Right lobe of liver (tissue), 6 donors: ENCODE data around the gene SOX8. TPM values are rescaled to one million over a fixed set of nuclear protein-coding genes. Genes with fewer than 3 reads are reported as not detected.
A peak's percentile ranks its signal among the peaks of the same experiment; 100 is the strongest.
"Not testable (repeated sequence)": the region's sequence is repeated elsewhere in the genome, so short reads cannot be mapped to it uniquely, and the experiment has no call there.

Experiments
- ATAC-seq, 4 donors: fragments of 200-7000 bp; cut with Tn5 transposase; one replicate each; pipeline ENCODE4 v1.9.1; 2020; ENCODE audit warnings: mild to moderate bottlenecking in 4 of 4, moderate library complexity in 4 of 4
- DNase-seq, 3 donors: peaks; one replicate each; pipeline ENCODE4 v3.0.0-alpha.2; 2020
- H3K27ac ChIP-seq, 3 donors: fragments of 200-600 bp; one replicate each; pipeline ENCODE4 v1.8.0; 2022
- H3K27me3 ChIP-seq, 2 donors: fragments of 200-600 bp; one replicate each; pipeline ENCODE4 v1.8.0; 2022
- H3K36me3 ChIP-seq, 4 donors: fragments of 200-600 bp; sonication (generic) in 1 of 4; one replicate each; pipeline versions ENCODE4 v1.5.1 to v1.8.0; 2017 to 2022; ENCODE audit warnings: control low read depth in 1 of 4
- H3K4me1 ChIP-seq, 4 donors: fragments of 200-600 bp; sonication (generic) in 1 of 4; one replicate each; pipeline versions ENCODE4 v1.5.1 to v1.8.0; 2017 to 2022; ENCODE audit warnings: control low read depth in 1 of 4
- H3K4me3 ChIP-seq, 3 donors: fragments of 200-600 bp; one replicate each; pipeline ENCODE4 v1.8.0; 2022
- H3K9me3 ChIP-seq, 4 donors: fragments of 200-600 bp; sonication (generic) in 1 of 4; one replicate each; pipeline versions ENCODE4 v1.5.1 to v1.8.0; 2017 to 2022; ENCODE audit warnings: control low read depth in 1 of 4
- CTCF ChIP-seq, 4 donors: fragments of 200-600 bp in 3 of 4; fragments of 450-650 bp in 1 of 4; IDR thresholded peaks; one replicate each; pipeline versions ENCODE4 v1.5.1 to v1.8.0; 2016 to 2022; ENCODE audit warnings: antibody characterized with exemption in 4 of 4, mild to moderate bottlenecking in 2 of 4
- POLR2A ChIP-seq: fragments of 450-650 bp; IDR thresholded peaks from one replicate; pipeline ENCODE4 v1.6.1; 2017; ENCODE audit warnings: antibody characterized with exemption, mild to moderate bottlenecking
- WGBS: methylation state at CpG from one replicate; pipeline ENCODE4 v1.1.6; 2018; ENCODE audit warnings: low coverage, low lambda C conversion rate; ENCODE audit not compliant: insufficient coverage; ENCODE audit errors: missing lambda C conversion rate; 5-methylcytosine and 5-hydroxymethylcytosine counted together
- intact Hi-C, 2 donors: fragments of 100-400 bp; cut with DNase I; formaldehyde crosslinking; loops; one replicate each; pipeline versions ENCODE4 v1.11.2 to v1.14.1; 2022
- total RNA-seq, 6 experiments: library from RNA; depleted of rRNA in 2 of 6; stranded (reverse); fragments of >200 nt in 2 of 6; fragmentation: NEBNext Ultra II Directional in 3 of 6; extraction: Animal tissue kit (Norgen Biotek cat#: 25700) in 3 of 6; gene quantifications; one replicate each; pipeline versions ENCODE4 v1.1.0 to v1.2.4, GENCODE V29; 2016 to 2023
- donor health status: DM: no; HTN: yes; CAD: no.
- donor health status: DM: no; HTN: no; CAD: no.
- donor health status: DM: no; HTN: no; CAD: no.
- donor health status: DM: no; HTN: yes; CAD: no.
- donor health status: DM: no; HTN: yes; CAD: no.

SOX8 gene
- total RNA-seq, 6 experiments from 2014 or later: 0.07 to 0.13 (median 0.09) TPM; not detected in 3

DNA sequence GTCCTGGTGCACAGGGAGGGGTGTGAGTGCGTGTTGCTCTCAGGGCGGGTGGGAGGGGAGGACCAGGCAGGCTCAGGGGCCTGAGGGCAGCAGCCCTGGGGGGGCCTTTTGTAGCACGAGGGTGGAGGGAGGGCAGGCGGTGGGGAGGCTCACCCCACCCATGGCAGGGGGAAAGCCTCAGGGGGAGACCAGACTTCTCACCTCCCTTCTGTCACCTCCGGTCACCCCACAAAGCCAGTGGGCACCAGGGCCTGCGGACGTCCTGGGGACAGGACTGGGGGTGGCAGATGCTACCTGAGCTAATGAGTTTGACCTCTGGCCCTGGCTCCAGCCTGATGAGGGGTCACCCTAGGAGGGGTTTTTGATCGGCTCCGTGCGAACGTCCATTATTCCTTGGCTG is 39.0 kb downstream of the SOX8 start:
- Histone ChIP-seq H3K9me3 (no peaks in the 10 kb centered on the region), H3K4me3 (no peak overlapping the region), H3K27me3 (no peaks in the 10 kb centered on the region), H3K4me1 (no peaks in the 10 kb centered on the region), H3K36me3 (no peaks in the 10 kb centered on the region), H3K27ac (no peak overlapping the region)
- DNase-seq (no peak), ATAC-seq (no peak)
- no peak for TF ChIP-seq POLR2A
- TF ChIP-seq CTCF (IDR thresholded peaks at IDR 0.05): no peak
- intact Hi-C loops: no loop called here
- 80% methylated on average over 1 of the region's 11 CpGs for WGBS

DNA sequence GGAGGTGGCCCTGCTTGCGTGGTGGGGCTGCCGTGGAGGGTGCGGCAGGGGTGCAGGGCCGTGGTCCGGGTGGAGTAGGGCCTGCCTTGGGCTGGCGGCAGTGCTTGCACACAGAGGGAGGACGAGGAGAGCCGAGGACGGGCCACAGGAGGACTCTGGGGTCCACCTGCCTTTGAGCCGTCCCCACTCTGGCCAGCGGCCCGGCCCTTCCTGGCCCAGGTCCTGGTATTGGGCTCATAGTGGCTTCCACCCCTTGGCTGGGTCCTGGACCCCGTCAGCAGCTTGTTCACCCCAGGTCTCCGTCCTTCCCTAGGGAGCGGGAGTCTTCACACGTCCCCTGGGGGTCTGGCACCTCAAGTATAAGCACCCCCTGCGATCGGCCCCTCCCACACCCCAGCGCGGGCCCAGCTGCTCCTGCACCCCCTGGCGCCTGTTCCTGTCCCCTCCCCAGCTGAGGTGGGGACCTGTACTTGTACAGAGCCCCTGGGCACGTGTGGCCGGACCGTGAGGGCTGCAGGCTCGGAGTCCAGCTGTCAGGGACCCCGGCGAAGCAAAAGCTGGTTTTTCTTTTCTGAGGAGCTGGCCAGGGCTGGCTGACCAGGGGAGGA is 40.1 kb downstream of the SOX8 start:
- no peak overlapping the region for H3K27ac ChIP-seq
- no peak overlapping the region for H3K4me3 ChIP-seq
- no CpG with 5 or more reads among the region's 27 CpGs for WGBS
- H3K36me3 ChIP-seq: no peaks in the 10 kb centered on the region
- H3K4me1 ChIP-seq: no peaks in the 10 kb centered on the region
- no peaks in the 10 kb centered on the region for H3K27me3 ChIP-seq
- intact Hi-C loops: no loop called here
- TF ChIP-seq CTCF (IDR thresholded peaks at IDR 0.05) (no peak), POLR2A (no peak)
- DNase-seq (no peak), ATAC-seq (no peak)
- H3K9me3 ChIP-seq: no peaks in the 10 kb centered on the region

DNA sequence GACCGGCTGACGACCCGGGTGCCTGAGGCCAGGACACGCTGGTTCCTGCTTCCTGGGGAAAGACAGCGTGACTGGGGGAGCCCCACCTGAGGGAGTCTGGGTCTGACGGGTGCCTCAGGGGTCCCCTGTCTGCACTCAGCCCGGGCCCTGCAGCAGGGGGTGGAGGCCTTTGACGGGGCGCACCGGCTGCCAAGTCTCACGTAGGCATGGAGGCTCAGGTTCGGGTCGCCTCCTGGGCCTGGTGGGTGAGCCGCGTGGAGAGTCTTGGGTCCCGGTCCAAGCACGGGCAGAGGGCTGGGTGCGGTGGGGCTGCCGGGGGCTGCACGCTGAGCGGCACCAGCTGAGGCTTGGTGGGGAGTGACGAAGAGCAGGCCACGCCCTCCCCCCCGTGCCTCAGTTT is 40.9 kb downstream of the SOX8 start:
- Histone ChIP-seq H3K36me3 (no peaks in the 10 kb centered on the region), H3K27ac (no peak overlapping the region), H3K4me1 (no peaks in the 10 kb centered on the region), H3K27me3 (no peaks in the 10 kb centered on the region), H3K4me3 (no peak overlapping the region), H3K9me3 (no peaks in the 10 kb centered on the region)
- intact Hi-C loops: no loop called here
- ATAC-seq (no peak), DNase-seq (no peak)
- TF ChIP-seq POLR2A (no peak), CTCF (IDR thresholded peaks at IDR 0.05) (no peak)
- WGBS: 30% methylated on average over 5 of the region's 24 CpGs

GRCh38 chr16:1024138-1024537 is 42.6 kb downstream of the SOX8 start:
- H3K4me1 ChIP-seq: no peaks in the 10 kb centered on the region
- H3K27ac ChIP-seq: no peak overlapping the region
- H3K36me3 ChIP-seq: no peaks in the 10 kb centered on the region
- intact Hi-C loops: no loop called here
- no peak for TF ChIP-seq POLR2A
- TF ChIP-seq CTCF (IDR thresholded peaks at IDR 0.05): no peak
- H3K27me3 ChIP-seq: no peaks in the 10 kb centered on the region
- DNase-seq: no peak
- no peaks in the 10 kb centered on the region for H3K9me3 ChIP-seq
- no peak for ATAC-seq
- WGBS: 71% methylated on average over 6 of the region's 20 CpGs
- no peak overlapping the region for H3K4me3 ChIP-seq

DNA sequence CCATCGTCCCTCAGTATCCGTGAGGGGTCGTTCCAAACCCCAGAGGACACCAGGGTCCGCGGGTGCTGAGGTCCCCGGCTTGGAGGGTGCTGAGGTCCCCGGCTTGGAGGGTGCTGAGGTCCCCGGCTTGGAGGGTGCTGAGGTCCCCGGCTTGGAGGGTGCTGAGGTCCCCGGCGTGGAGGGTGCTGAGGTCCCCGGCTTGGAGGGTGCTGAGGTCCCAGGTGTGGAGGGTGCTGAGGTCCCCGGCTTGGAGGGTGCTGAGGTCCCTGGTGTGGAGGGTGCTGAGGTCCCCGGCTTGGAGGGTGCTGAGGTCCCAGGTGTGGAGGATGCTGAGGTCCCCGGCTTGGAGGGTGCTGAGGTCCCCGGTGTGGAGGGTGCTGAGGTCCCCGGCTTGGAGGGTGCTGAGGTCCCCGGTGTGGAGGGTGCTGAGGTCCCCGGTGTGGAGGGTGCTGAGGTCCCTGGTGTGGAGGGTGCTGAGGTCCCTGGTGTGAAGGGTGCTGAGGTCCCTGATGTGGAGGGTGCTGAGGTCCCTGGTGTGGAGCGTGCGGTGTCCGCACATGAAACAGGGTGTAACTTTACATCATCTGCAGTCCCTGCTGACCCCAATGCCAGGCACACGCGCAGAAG is 43.7 kb downstream of the SOX8 start:
- H3K36me3 ChIP-seq, H3K9me3 ChIP-seq, H3K4me1 ChIP-seq, H3K27ac ChIP-seq, ATAC-seq, H3K4me3 ChIP-seq, H3K27me3 ChIP-seq, intact Hi-C loops: not testable (repeated sequence)
- peak in 1 of 3 donors; percentile 58 for DNase-seq
- 51% methylated on average over 19 of the region's 24 CpGs for WGBS
